ENCODE measurements around the gene ZNF26. TPM values are rescaled to one million over a fixed set of nuclear protein-coding genes. Genes with fewer than 3 reads are reported as not detected.

Gene ZNF26
- total and polyA plus RNA-seq, 4 donors: 5.0 to 26.7 (median 11.0) TPM

DNA sequence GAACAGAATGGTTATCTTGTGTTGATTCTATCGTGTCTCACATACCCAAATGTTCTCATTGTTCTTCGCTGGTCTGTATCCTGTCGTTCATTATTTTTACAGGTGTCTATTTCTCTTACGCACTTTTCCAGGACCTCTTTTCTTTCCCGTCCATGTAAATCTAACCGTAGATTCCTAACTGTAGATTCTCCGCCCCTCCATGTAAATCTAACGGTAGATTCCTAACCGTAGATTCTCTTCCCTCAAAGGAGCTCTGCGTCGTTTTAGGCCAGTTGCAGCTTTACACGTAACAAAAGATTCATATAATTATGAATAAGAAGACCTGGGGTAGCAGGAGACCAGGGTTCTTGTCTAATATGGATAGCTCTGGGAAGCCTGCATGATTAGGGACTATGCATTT lies 20.4 kb upstream of the ZNF26 start:
- no peak for ATAC-seq (ENCODE audit: insufficient read depth, low FRiP score)
- Histone ChIP-seq H3K9me3 (ENCODE audit: control insufficient read depth in 4 of 4, insufficient read depth in 3 of 4, low read length in 3 of 4) (peaks cover 0 to 28% (median 3%) of the 10 kb centered on the region in 4 donors), H3K4me1 (ENCODE audit: control insufficient read depth in 5 of 5, insufficient read depth in 5 of 5, low read length in 5 of 5) (peaks cover 0 to 2% (median 0%) of the 10 kb centered on the region in 5 donors), H3K27me3 (ENCODE audit: control insufficient read depth in 3 of 3, insufficient read depth in 3 of 3, low read length in 2 of 3) (no peaks in the 10 kb centered on the region), H3K9ac (ENCODE audit: insufficient read depth in 1 of 2, low read length in 2 of 2) (no peak overlapping the region), H3K36me3 (ENCODE audit: control insufficient read depth in 4 of 4, insufficient read depth in 4 of 4, low read length in 4 of 4) (peaks cover 0 to 32% (median 4%) of the 10 kb centered on the region in 4 donors), H3K4me3 (no peak overlapping the region), H3K27ac (ENCODE audit: low read depth in 1 of 2, low read length in 1 of 2) (no peak overlapping the region)
- 94 to 95% methylated on average over 12 of the region's 12 CpGs for WGBS, 2 donors
- TF ChIP-seq, protein P1, sequence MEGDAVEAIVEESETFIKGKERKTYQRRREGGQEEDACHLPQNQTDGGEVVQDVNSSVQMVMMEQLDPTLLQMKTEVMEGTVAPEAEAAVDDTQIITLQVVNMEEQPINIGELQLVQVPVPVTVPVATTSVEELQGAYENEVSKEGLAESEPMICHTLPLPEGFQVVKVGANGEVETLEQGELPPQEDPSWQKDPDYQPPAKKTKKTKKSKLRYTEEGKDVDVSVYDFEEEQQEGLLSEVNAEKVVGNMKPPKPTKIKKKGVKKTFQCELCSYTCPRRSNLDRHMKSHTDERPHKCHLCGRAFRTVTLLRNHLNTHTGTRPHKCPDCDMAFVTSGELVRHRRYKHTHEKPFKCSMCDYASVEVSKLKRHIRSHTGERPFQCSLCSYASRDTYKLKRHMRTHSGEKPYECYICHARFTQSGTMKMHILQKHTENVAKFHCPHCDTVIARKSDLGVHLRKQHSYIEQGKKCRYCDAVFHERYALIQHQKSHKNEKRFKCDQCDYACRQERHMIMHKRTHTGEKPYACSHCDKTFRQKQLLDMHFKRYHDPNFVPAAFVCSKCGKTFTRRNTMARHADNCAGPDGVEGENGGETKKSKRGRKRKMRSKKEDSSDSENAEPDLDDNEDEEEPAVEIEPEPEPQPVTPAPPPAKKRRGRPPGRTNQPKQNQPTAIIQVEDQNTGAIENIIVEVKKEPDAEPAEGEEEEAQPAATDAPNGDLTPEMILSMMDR (IDR thresholded peaks at IDR 0.05; ENCODE audit: control extremely low read depth, extremely low read depth): no peak
- DNase-seq: no peak

DNA sequence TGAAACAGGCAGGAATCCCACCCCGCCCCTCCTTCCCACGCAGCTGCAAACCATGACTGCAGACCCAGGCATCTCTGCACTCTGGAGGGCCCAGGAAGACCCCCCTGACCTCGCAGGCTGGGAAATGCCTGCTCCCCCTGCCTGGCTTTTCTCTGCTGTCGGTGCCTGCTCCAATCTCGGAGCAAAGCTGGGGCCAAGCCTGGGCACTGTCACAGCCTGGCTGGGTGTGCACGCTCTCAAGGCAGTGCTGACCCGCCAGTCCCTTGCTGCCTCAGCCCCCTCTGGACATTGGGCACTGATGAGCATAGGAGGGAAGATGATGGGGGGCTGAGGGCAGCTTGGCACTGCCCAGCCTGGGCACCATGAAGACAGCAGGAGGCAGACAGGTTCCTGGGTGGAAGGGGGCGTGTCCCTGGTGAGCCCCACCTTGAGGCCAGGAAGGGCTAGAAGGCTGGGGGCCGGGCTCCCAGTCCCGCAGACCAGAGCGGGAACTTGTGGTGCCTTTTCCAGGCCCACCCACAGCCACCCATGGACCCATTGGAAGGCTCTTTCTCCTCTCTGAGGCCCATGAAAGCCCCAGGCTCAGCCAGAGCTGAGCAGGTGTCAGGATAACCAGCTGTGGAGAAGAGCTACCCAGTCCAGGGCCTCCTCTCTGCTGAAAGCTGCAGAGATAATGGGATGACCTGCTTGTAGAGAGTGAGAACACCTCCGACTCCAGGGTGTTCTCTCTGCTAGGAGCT lies 19.3 kb upstream of the ZNF26 start:
- no peak overlapping the region for H3K9ac ChIP-seq (ENCODE audit: insufficient read depth in 1 of 2, low read length in 2 of 2)
- TF ChIP-seq, protein P1 (IDR thresholded peaks at IDR 0.05; ENCODE audit: control extremely low read depth, extremely low read depth): no peak
- no peak overlapping the region for H3K4me3 ChIP-seq
- H3K36me3 ChIP-seq (ENCODE audit: control insufficient read depth in 4 of 4, insufficient read depth in 4 of 4, low read length in 4 of 4): peaks cover 0 to 32% (median 3%) of the 10 kb centered on the region in 4 donors
- ATAC-seq (ENCODE audit: insufficient read depth, low FRiP score): no peak
- no peak for DNase-seq
- H3K9me3 ChIP-seq (ENCODE audit: control insufficient read depth in 4 of 4, insufficient read depth in 3 of 4, low read length in 3 of 4): peaks cover 0 to 30% (median 3%) of the 10 kb centered on the region in 4 donors
- H3K4me1 ChIP-seq (ENCODE audit: control insufficient read depth in 5 of 5, insufficient read depth in 5 of 5, low read length in 5 of 5): peaks cover 0 to 2% (median 0%) of the 10 kb centered on the region in 5 donors
- WGBS, 2 donors: 95% methylated on average over 12 of the region's 12 CpGs
- no peaks in the 10 kb centered on the region for H3K27me3 ChIP-seq (ENCODE audit: control insufficient read depth in 3 of 3, insufficient read depth in 3 of 3, low read length in 2 of 3)
- no peak overlapping the region for H3K27ac ChIP-seq (ENCODE audit: low read depth in 1 of 2, low read length in 1 of 2)

DNA sequence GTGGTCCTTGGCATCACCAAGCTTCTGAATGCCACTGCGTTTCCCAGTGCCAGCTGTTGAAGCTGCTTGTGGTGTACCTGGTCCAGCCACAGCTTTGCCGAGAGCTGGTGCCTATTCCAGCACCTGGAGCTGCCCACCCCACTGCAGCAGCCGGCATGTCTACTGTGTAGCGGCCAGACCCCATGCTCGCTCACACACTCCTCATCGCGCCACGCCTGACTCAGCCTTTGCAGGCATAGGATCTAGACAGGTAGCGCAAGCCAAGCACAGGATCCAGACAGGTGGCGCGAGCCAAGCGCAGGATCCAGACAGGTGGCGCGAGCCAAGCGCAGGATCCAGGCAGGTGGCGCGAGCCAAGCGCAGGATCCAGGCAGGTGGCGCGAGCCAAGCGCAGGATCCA lies 18.4 kb upstream of the ZNF26 start:
- Histone ChIP-seq H3K4me1 (ENCODE audit: control insufficient read depth in 5 of 5, insufficient read depth in 5 of 5, low read length in 5 of 5) (peaks cover 0 to 2% (median 0%) of the 10 kb centered on the region in 5 donors), H3K27ac (ENCODE audit: low read depth in 1 of 2, low read length in 1 of 2) (no peak overlapping the region), H3K27me3 (ENCODE audit: control insufficient read depth in 3 of 3, insufficient read depth in 3 of 3, low read length in 2 of 3) (no peaks in the 10 kb centered on the region), H3K36me3 (ENCODE audit: control insufficient read depth in 4 of 4, insufficient read depth in 4 of 4, low read length in 4 of 4) (peaks cover 0 to 29% (median 3%) of the 10 kb centered on the region in 4 donors), H3K4me3 (no peak overlapping the region), H3K9ac (ENCODE audit: insufficient read depth in 1 of 2, low read length in 2 of 2) (no peak overlapping the region), H3K9me3 (ENCODE audit: control insufficient read depth in 4 of 4, insufficient read depth in 3 of 4, low read length in 3 of 4) (peaks cover 0 to 30% (median 3%) of the 10 kb centered on the region in 4 donors)
- no peak for DNase-seq
- no peak for ATAC-seq (ENCODE audit: insufficient read depth, low FRiP score)
- TF ChIP-seq, protein P1 (IDR thresholded peaks at IDR 0.05; ENCODE audit: control extremely low read depth, extremely low read depth): no peak
- 93 to 94% methylated on average over 21 of the region's 21 CpGs for WGBS, 2 donors

Data from lung (tissue), 12 donors.